ENCODE data around the gene SERPINB1.

- TF ChIP-seq POLR2AphosphoS5 (IDR thresholded peaks at IDR 0.05) (peak; percentile 97 to 99 (median 99)), CTCF (IDR thresholded peaks at IDR 0.05 in 8 of 11, conservative IDR thresholded peaks at IDR 0.05 in 3 of 11) (peak in 4 of 11 experiments; percentile 12 to 44 (median 34)), POLR2A (IDR thresholded peaks at IDR 0.05) (peak; percentile 57 to 78 (median 72))
Measured at GRCh38 chr6:2841264-2842138, at the start of gene SERPINB1.
